ENCODE data around the gene VSTM2L.
"Not testable (repeated sequence)": the region's sequence is repeated elsewhere in the genome, so short reads cannot be mapped to it uniquely, and the experiment has no call there.

The VSTM2L gene, protein sequence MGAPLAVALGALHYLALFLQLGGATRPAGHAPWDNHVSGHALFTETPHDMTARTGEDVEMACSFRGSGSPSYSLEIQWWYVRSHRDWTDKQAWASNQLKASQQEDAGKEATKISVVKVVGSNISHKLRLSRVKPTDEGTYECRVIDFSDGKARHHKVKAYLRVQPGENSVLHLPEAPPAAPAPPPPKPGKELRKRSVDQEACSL

DNA sequence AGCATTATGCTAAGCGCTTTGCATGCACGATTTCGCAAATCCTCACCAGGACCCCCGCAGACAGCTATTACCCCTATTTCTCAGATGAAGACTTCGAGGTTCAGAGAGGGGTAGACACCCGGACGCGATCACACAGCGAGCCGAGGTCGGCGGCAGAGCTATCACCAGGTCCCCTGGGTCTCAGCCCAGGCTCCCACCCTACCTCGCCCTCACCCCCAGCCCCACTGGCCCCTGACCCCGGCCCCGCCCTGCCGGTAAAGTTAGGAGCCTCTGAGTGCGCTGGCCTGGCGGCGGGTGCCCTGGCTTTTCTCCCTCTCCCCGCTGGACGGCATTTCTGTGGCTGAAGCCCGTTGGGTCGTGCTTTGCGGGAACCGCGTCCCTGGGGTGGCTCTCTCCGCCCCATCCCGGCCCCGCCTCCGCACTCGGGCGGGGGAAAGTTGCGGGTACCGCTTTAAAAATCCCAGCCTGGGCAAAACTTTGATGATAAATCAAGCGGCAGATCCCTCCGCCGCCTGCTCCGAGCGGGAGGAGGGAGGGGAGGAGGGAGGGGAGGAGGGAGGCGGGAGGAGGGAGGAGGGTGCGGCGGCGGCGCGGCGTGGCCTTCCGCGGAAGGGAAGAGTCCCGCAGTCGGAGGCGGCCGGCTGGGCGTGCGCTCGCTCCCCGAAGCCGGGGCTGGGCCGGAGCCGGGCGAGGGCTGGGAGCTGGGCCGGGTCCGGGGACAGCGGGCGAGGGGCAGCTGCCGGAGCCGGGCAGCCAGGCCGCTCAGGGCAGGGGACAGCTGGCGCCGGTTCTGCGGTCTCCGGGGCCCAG lies at the start of gene VSTM2L:
TSS of gene VSTM2L (plus strand) at position 624 of the 810 bp plus-strand sequence. CDS start 224 bp downstream, outside the sequence.
- no peak for DNase-seq

DNA sequence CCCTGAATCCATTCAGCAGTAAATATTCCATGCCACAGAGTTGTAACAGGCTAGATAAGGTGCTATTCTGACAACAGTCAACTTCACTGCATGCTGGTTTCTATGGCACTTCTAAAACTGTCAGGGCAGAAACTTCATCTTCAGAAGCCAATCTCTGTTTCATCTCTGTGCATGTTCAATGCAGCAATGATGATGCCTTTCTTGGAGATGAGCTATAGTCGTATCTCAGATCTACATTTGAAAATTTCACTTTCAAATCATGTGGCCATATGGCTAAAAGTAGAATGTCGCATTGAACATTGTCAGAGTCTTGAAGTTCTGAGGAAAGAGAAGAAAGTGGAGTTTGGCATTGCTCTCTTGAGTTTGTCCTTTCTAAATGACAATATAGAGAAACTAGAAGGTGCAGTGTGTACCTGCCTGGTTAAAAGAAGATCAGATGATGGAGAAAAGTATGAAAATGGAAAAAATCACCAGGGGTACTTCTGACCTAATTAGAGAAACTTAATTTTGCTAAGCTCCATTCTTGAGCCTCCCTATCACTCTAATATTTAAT lies 49.0 kb upstream of the VSTM2L start:
- no peak for DNase-seq

DNA sequence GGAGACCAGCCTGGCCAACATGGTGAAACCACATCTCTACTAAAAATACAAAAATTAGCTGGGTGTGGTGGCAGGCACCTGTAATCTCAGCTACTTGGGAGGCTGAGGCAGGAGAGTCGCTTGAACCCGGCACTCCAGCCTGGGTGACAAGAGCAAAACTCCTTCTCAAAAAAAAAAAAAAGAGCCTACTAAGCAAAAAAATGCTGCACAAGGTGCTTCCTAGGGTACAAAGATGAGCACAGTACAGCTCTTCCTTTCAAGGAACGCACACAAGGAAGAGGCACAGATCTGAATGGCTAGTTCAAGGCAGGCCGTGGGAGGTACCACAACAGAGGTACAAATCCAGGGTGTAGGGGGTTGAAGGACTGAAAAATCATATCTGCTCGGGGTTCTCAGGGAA lies 46.9 kb upstream of the VSTM2L start:
- not testable (repeated sequence) for DNase-seq

DNA sequence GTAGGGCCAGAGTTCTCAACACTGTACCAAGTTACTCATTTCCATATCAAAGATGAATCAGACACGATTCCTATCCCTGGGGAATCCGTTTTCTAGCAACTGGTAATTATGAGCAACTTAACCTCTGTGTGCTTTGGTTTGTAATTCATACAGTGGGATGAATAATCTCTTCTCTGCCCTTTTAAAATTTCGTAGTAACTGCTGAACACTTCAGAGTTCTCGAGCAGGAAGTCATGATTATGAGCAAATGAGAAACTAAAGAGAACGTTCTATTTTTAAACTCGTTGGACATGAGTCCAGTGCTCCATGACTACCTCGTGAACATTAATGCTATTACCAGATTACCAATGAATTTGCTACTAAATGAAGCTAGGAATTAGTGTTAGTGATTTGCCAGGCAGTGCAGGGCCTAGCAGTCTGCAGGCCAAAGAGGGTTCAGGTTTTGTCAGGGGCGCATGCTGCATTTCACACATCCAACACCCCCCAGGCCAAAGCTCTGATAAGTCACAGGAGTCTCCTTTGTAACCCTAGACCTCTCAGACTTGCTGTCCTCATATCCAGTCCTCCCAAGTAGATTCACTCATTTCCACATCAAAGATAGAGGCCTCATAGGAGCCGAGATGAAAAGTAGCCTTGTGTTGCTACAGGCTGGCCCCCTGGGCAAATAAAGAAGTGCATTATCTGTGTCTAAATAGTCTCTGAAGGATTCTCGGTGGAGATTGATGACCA lies 45.8 kb upstream of the VSTM2L start:
- no peak for DNase-seq

DNA sequence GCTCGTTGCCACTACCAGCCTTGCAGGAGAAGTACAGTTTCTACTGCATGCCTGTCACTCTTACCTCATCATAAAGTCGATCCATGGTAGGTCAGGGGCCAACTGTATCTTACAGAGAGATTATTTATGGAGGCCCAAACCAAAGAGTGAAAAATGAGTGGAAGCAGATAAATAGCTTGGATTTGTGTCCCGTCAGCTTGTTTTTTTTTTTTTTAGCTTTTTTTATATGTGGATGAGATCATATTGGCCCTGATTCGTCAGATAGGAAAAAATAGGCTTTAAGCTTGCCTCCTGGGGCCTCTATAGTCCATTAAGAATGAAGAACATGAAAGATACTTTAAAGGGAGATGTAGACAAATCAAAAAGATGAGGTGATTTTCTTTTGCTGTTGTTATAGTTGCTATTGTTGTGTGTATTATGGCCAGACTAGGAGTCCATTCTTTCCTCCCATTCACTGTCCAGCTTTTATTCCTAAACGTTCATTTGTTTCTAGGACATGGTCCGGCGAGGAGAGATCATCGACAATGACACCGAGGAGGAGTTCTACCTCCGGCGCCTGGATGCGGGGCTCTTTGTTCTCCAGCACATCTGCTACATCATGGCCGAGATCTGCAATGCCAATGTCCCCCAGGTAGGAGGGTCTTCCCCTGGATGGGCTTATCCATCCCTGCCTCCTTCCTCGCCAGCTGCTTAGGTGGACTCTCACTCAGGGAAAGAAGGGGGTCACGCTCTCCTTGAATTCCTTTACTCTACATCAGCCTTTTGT lies 43.3 kb upstream of the VSTM2L start:
- DNase-seq: no peak

DNA sequence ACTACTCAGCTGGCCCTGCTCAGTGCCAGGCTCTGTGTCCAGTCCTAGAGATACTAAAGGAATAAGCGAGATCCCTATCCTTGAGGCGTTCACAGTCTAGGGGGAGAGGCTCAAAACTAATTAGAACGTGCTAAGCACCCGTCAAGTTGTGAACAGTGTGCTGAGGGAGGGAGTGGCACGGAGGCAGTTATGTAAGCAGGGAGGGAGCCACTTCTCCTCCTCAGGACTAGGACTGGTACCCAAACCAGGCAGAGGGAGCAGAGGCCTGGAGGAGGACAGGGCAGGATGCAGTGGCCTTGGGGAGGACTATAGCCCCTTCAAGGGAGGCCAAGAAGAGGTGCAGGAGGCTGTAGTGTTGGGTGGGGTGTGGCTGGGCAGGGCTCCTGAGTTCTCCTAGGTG lies 39.6 kb upstream of the VSTM2L start:
- DNase-seq: no peak

DNA sequence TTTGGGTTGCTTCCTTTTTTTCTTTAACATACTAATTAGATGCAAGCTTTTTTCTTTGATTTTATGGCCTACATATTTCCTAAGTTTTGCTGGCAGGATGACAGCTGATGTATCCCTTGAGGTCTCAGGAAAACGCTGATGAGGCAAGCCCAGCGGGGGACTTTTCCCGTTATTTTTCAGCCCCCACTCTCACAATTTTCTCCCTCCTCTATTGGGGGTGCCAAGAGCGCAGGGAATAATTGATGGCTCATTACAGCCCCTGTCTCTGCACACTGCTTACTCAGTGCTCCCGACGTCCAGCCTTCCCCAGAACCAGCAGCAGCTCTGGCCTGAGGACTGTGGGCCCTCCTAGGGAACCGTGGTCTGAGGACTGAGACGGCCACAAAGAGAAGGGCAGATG lies 38.6 kb upstream of the VSTM2L start:
- DNase-seq: no peak

DNA sequence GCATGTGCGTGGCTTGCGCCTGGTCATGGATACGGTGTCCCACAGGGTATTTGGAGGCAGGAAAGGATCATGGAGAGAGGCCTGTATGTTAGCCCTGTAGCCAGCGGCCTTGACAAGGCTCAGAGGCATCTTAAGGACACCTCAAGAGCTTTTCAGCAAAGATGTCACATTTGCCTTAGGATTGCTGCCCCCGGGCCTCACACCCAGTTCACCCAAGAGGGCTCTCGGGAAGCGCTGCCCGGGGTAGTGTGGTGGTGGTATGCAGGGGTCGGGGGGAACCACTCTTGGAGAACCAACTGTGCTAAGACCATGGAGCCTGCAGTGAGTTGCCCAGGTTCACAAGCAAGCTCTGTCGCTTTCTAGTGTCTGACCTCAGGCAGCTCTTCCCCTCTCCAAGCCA lies 36.9 kb upstream of the VSTM2L start:
- no peak for DNase-seq

DNA sequence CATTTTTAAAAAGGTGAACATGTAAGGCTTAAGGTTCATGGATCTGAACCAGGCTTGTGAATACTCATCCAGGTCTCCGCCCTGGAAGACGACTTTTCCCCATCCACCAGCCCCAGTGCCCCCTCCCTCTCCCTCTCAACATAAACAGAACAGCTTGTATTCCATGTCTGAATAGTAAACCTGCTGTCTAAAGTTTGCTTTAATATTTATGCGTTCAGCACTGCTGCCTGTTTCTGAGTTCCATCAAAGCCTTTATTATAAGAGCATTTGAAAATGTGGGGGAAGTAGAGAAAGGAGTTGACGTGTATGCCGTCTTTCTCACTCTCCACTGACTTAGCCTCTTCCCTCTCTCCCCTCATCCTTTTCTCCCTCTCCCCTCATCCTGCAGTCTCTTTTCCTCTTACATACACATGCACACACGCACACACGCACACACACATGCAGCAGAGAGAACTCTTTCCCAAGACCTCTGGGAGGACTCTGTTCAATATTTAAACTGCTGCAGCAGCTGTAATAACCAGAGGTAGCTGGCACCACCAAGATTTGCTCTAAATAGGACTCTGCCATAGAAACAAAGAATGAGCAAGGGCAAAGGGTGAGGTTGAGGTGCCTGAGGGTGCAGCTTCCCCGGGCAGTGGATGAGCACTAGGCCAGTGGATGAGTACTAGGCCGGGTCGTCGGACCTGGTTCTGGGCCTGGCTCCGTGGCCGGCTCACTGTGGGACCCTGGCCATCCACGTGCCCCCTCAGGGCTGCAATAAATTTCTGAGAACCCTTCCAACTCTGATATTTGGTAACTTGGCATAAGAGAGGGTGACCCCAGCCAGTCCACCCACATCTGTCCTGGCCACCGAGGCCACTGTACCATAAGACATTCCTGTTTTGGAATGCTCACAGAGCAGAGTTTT lies 35.4 kb upstream of the VSTM2L start:
- DNase-seq: no peak

DNA sequence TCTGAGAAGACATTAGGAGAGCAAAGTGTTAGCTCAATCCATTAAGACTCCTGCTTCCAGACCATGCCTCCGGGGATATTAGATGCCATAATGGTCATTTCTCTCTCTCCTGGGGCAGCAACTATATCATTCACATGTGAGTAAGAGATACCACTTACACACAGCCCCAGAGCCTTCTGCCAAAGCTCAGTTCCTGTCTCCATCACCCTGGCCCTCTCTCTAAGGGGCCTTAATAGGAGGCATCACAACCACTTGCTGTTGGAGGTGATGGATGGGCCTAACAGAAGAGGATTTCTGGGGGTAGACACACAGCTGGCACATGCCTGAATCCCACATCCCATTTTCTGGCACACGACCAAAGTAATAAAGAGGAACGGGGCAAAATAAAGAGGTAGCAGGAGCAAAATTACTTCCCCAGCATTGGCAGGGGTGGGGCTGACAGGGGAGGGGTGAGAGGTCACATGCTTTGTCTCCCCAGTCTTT lies 34.0 kb upstream of the VSTM2L start:
- no peak for DNase-seq

DNA sequence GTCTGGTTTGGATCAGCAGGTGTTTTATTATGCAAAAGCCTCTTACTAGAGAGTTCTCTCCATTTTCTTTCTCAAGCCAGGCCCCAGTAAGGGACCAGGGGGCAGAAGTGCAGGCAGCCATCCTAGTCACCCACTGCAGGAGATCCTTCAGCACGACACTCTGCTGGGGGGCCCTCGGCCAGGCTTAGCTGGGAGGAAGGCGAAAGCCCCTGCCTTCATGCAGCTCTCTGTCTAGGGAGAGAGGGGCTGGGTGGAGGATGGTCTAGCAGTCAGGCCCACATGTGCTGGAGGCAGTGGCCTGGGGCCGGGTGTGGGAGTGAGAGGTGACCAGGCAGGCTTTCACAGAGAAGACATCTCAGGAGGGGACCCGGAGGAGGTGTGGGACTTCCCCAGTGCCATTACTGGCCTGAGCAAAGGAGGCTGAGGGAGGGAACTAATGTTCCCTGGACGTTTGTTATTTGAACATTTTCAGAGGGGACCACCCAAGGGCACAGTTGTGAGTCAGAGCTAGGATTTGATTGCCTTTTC lies 33.5 kb upstream of the VSTM2L start:
- DNase-seq: no peak

DNA sequence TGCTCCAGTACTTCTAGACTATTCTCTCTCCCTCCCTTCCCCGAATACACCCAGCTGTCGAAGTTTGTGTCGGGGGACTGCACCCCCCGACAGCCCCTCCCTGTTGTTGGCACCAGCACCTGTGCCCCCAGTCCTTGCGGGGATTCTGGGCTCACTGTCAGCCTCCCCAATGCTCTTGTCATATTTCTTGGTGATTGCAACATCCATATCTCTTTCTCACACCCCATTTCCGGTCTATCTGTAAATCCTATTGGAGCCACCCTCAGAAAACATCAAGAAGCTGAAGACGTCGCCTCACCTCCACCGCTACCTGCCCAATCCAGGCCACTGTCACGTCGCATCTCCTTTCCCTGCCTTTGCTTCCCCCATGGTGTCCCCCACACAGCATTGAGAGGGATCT lies 32.6 kb upstream of the VSTM2L start:
- DNase-seq: no peak

DNA sequence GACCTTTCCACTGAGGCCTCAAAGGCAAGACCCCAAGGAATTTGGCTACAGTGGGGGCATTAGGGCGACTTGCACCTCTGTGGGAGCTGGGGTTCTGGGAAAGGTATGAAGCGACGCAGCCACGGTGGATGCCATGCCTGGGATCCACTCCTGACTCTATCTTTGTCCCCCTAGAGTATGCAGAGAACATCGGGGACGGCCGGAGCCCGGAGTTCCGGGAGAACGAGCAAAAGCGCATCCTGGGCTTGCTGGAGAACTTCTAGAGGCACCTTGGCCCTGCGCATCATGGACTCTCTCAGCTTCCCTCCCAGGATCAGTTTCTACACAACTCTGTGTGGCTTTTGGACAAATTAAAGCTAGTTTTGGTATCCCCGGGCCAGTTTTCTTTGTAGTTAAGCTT lies 31.2 kb upstream of the VSTM2L start:
- DNase-seq: no peak

DNA sequence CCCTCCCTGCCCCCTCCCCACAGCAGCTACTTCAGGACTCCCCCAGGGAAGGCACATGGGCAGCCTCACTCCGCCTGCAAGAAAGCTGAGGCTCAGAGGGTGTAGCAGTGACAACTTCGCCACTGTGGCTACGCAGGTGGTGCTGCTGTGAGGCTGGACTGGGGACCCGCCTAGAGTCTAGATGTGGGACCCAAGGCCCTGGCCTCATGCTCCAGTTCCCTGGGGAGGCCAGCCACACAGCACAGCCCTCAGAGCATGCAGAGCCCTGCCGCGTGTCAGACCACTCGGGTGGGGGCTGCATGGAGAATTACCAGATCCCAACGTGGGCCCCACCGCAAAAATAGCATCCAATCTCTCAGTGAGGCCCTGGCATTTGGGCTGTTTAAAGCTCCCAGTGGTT lies 30.8 kb upstream of the VSTM2L start:
- no peak for DNase-seq

DNA sequence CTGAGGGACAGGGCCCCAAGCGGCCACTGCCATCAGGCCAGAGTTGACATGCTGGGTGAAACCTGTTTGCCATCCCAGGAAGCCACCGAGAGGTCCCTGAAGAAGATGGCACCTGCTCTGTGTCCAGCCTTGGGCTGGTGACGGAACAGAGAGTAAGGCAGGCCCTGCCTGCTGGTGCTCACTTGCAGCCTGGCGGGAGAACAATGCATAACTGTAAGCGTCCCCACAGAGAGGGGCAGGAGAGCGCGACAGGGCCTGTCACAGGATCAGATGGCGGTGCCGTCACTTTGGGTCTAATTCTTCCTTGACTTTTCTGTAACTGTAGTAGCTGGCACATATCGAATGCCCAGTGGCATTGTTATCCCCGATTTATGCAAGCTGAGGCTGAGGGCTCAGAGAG lies 29.0 kb upstream of the VSTM2L start:
- no peak for DNase-seq

DNA sequence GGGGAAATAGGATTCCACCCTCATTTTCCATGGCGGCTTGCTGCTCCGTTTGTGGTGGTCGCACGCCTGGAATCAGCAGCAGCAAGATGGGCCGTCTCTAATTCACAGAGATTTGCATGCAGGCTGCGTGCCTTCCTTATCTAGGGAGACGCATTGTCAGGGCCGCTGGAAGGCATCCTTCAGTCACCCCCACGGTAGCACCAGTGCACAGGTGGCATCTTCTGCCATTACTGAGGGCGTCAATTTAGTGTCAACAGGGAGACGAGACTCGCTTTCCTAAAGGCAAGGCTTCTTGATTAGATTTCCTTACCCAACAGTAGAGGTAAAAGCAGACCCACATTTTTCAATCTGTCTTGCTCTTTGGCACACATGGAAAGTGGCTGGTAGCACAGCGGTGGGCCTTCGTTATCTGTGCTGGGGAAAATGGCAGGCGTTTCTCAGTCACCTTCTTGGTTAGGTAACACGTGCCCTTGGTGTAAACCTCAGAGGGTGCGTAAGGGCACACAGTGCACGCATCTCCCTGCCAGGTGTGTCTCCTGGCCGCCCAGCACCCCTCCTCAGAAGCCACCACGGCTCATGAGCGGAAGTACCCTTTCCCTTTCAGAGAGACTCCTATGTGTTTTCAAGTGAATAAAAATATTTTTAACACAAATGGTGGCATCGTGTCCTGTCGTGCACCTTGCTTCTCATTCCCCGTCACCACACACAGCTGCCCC lies 27.3 kb upstream of the VSTM2L start:
- DNase-seq: no peak

DNA sequence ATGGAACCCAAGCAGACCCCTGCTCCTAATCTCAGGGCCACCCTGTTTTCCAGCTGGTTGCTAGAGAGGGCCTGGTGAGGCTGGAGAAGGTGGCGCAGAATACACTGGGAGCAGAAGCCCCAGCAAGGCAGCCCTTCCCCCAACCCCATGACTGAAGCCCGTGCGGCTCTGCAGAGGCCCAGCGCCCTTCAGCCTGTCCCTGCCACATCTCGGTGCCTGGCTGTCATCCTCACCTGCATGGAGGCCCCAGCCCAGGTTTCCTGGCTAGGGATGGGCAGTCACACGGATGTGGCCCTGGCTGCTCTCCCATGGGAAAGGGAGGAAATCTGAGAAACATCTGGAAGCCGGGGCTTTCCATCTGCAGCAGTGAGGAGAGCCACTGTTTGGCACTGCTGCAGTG lies 26.1 kb upstream of the VSTM2L start:
- DNase-seq: no peak

DNA sequence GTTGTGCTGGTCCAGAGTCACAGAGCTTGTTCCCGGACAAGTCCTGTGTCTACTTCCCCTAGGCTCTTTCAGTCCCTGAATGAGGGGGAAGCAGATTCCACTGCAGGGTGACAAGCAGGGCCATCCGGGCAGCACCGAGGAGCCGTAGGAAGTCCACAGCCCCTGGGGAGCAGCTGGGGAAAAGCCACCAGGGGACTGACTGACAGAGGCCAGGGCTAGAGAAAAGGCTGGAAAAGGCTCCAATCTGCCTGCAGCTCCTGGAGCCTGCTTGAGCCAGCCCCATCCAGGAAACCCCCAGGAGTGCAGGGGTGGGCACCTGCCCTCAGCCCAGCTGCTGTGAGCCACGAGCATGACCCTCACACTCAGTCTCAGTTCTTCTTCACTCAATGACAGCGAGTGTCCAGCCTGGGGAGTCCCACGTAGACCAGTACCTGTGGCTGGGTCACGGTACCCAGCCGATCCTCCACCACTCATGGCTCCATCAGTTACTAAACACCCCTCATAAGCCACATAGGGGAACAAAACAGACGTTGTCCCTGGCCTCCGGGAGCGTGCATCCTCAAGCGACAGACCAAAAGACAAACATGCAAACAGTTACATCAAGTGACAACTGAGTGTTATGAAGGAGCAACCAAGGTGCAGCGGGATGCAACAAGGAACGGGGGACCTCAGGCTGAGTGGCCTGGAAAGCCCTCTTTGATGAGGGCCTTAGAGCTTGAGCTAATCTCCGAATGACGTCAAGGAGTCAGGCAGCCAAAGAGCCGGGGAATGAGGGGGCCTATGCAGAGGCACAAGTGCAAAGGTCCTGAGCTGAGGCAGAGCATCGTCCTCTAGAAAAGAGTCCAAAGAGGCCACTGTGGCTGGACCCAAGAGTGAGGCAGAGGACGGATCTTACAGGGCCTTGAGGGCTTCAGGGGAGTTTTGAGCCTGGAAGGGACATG lies 24.8 kb upstream of the VSTM2L start:
- DNase-seq: no peak

DNA sequence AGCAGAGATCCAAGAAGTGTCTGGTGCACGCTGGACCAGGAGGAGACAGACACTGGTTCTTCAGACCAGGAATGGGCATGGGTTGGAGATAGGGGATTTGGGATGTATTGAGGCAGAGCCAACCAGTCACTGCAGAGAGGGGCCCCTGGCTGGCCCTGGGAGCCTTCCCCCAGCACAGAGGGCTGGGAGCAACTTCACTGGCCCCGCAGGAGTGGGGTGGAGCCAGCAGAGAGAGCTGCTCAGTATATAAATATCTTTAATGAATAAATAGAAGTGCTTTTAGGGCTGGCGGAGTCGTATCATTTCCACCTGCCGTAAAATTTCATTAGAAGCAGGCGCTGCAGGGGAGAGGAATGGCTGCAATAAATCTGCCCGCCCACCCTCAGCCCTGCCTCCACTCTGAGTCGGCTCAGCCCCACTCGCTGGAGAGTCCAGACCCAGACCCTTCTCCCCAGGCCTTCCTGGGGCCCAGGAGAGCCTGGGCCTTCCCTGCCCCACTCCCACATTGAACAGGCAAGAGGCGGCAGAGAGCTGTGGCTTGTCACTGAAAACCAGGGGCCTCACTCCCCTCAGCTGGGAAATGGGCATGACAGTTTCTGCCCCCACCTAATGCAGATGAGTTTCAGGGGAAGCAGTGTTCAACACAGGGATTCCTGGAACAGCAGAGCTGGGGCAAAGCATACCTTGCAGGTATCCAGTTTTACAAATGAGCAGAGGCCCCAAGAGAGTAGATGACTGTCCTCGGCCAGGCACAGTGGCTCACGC lies 23.9 kb upstream of the VSTM2L start:
- no peak for DNase-seq
